LNCAP (cell line): ENCODE results near the gene PTPRF.
A peak's percentile ranks its signal among the peaks of the same experiment; 100 is the strongest.

Experiments
- TF ChIP-seq, protein P1 (sequence below): fragments of 450-650 bp; IDR thresholded peaks from 2 replicates; pipeline ENCODE4 v1.5.1; 2017; ENCODE audit warnings: mild to moderate bottlenecking

Gene PTPRF

DNA sequence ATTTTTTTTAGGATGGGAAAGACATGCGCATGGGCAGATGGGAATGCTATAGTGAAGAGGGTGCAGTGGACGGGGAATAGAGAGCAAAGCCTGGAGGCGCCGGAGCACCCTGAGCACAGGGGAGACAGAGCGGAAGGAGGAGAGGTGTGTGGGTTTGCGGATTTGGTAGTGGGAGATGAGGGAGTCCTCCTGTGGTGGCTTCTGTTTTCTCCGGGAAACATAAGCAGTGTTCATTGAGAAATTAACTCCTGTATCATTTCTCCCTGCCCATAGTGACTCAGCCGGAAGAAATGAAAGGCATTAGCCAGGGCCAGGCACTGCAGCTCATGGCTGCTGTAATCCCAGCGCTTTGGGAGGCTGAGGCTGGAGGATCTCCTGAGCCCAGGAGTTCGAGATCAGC lies 4.7 kb upstream of the PTPRF start:
- TF ChIP-seq, protein P1, sequence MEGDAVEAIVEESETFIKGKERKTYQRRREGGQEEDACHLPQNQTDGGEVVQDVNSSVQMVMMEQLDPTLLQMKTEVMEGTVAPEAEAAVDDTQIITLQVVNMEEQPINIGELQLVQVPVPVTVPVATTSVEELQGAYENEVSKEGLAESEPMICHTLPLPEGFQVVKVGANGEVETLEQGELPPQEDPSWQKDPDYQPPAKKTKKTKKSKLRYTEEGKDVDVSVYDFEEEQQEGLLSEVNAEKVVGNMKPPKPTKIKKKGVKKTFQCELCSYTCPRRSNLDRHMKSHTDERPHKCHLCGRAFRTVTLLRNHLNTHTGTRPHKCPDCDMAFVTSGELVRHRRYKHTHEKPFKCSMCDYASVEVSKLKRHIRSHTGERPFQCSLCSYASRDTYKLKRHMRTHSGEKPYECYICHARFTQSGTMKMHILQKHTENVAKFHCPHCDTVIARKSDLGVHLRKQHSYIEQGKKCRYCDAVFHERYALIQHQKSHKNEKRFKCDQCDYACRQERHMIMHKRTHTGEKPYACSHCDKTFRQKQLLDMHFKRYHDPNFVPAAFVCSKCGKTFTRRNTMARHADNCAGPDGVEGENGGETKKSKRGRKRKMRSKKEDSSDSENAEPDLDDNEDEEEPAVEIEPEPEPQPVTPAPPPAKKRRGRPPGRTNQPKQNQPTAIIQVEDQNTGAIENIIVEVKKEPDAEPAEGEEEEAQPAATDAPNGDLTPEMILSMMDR, result no peak

DNA sequence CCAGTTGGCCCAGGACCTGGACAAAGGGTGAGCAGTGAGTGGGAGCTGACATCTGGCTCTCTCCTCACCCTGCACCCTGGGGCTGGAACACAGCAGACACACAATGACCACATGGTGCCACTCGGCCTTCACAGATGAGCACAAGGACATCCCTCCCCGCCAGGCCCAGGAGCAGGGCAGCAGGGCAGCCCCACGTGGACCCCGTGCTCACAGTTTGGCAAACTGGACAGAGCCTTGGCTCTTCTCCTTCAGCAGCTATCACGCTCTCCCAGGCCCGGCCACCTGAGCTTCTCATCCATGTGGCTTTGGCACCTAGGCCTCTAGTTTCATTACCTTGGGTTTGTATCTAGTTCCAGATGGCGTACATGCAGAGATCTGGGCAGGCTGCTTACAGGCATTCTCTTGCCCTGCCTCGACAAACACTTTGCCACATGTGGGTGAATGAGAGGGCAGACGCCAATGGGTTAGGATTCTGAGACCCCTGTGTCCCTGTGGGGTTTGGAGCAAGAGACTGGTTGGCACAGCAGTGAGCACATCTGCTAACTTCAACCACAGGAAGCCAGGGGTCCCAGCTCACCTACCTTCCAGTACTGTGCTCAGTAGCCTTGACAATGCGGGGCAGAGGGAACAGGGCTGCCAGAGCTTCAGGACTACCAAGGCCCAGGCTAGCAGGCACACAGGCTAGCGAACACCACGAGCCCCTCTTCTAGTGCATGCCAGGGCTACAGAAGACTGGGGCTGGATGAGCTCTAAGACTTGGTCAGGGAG lies 3.4 kb upstream of the PTPRF start:
- TF ChIP-seq, protein P1, result no peak

DNA sequence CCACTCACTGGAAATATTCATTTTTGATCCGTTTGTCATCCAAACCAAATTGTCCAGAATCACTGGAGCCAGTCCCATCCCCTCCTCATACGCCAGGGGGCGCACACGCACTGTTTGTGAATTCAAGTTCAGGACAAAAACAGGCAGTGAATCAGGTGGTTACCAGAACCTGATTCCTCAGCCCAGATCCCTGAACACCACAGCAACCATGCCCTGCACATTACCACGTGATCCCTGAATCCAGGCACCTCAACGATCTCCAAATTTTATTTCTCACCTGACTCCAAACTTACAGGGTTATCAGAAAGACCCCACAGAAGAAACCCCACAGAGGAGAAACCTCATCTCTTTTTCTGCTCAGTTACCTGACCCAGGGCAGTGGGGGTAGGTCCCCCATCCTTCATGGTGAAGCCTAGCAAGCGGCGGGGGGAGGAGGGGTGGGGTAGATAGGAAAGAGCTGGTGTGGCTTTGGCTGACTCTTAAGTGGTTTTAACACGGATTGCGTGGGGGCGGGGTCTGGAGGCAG lies 1.4 kb upstream of the PTPRF start:
- TF ChIP-seq, protein P1, result peak; percentile 93

DNA sequence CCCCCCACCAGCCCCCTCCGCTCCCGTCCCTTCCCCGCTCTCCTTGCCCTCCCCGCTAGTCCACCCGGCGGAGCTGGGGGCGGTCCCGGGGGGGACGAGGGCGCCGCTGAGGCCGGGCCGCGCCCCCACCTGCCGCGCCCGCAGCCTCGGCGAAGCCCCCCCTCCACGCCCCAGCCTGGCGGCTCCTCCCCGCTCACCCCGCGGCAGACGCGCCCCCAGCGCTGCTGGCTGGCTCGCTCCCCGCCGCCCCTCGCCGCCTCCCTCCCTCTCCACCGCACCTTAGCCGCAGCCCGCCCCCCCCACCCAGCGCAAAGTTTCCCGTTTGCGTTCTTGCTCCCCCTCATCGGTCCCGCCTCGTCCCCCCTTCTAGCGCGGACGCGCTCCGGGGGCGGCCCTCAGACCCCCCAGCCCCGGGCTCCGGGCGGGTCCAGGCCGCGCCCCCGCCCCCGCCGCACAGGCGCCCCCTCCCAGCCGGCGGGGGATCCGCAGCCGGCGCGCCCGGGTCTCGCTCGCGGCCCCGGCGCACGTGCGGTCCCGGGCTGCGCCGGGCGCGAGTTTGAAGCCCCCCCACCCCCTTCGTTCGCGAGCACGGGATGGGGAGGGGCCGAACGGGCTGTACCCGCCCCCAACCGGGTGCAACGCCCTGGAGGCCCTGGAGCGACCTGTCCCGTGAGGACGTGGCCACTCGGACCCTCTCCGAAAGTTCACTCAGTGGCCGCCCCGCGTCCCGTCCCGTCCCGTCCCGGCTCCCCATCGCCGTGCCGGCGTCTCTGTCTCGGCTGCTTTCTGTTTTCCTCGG lies 623 bp downstream of the PTPRF start:
- TF ChIP-seq, protein P1, result peak; percentile 17; the same call in 1 of the 2 replicates

DNA sequence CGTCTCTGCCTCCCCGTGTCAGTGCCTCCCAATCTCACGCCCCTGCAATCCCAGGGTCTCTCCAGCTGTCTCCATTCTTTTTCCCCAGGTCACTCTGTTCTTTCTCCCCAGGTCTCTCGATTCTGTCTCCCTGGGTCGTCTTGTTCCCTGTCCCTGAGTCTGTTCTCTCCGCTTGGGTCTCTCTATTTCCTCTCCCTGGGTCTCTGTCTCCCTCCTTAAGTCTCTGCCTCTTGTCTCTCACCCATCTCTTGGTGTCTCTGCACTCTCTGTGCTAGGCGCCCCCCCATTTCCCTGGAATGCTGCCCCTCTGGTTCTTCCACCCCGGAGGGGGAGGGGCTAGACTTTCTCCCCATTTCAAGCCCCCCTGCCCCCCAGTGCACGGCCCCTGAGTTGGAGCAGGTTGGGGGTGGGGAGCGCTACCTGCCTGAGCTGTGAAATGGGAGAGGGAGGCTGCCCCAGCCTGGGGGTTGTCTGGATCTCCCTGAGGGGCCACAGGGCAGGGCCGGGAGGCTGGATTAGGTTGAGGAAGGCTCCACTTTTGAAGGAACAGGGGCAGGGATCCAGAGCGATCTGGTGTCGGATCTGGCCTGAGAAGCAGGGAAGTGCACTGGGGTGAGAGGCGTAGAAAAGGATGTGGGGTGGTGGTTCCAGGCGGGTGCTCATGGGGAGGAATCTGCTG lies 1.4 kb downstream of the PTPRF start:
- TF ChIP-seq, protein P1, result no peak

DNA sequence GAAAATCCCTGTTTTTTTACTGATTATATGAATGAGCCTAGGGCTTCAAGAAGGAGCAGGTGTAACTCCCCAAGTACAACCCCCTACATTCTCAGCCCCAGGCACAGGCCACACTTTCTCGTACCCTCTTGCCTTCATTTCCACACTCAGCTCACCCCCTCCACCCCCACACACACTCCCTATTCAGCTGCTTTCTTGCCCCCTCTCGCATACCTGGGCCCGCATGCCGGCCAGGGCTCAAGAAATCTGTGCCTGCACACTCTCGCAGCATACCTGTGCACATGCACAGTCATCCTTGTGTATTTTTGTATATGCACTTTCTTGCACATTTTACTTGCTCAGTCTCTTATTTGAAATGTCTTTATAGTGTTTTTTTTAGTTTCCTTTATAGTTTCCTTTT lies 2.0 kb downstream of the PTPRF start:
- TF ChIP-seq, protein P1, result no peak

DNA sequence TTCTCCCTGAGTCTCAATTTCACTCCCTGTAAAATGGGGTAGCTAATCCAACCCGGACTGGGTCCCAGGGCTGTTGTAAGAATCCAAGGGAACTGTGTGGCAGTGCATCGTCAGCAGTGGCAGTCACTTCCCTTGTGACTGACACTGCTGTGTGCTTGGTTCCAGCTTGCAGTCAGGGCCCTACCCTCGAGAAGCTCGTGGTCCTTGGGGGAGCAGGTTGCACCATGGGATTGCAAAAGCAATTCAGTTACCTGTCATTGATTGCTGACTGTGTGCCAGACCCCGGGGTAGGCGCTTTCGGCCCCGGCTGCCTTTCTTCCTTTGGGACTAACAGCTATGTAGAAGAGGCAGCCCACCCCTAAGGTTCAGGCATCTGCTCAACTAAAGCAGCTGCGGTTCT lies 2.9 kb downstream of the PTPRF start:
- TF ChIP-seq, protein P1, result no peak
